GM23248 (cell line): ENCODE results near the gene CRY1.
"Not testable (repeated sequence)": the region's sequence is repeated elsewhere in the genome, so short reads cannot be mapped to it uniquely, and the experiment has no call there.

Experiments
- EZH2 ChIP-seq: fragments of 200-600 bp; sonication (generic); IDR thresholded peaks from 2 replicates; pipeline ENCODE4 v1.6.1; 2018; ENCODE audit warnings: antibody characterized with exemption, mild to moderate bottlenecking; ENCODE audit not compliant: insufficient read depth, poor library complexity, severe bottlenecking
- EZH2phosphoT487 ChIP-seq: fragments of 200-600 bp; sonication (generic); IDR thresholded peaks from 2 replicates; pipeline ENCODE4 v1.6.1; 2018; ENCODE audit warnings: antibody characterized with exemption, moderate library complexity, mild to moderate bottlenecking, low read depth; ENCODE audit not compliant: insufficient read depth

- not testable (repeated sequence) for TF ChIP-seq EZH2, EZH2phosphoT487
These were observed 20.1 kb downstream of the CRY1 start for GRCh38 chr12:107073266-107073665.
